ENCODE data around the gene NODAL.

NODAL gene

GRCh38 chr10:70435241-70436085, 6.0 kb downstream of the NODAL start:
- DNase-seq: no peak
- Histone ChIP-seq H3K36me3 (peaks cover 0 to 7% (median 0%) of the 10 kb centered on the region in 3 donors), H3K4me1 (peaks cover 8 to 51% (median 29%) of the 10 kb centered on the region in 4 donors), H3K4me3 (no peak overlapping the region), H3K27me3 (peaks cover 0 to 9% of the 10 kb centered on the region in 2 donors), H3K9me3 (no peaks in the 10 kb centered on the region), H3K27ac (peak overlapping the region; percentile 80 to 82)
- intact Hi-C loops (cut with DNase I; ENCODE audit: low total_unique reads): no loop called here
- TF ChIP-seq CTCF (IDR thresholded peaks at IDR 0.05): no peak

GRCh38 chr10:70433581-70434280, 7.8 kb downstream of the NODAL start:
- DNase-seq: peak in 1 of 2 donors; percentile 80
- intact Hi-C loops (cut with DNase I; ENCODE audit: low total_unique reads): no loop called here
- peak overlapping the region; percentile 80 to 82 for H3K27ac ChIP-seq

GRCh38 chr10:70432561-70433263, 8.8 kb downstream of the NODAL start:
- Histone ChIP-seq H3K27ac (peak overlapping the region; percentile 80 to 82), H3K36me3 (peaks cover 9 to 28% (median 21%) of the 10 kb centered on the region in 3 donors), H3K4me3 (no peak overlapping the region), H3K9me3 (no peaks in the 10 kb centered on the region), H3K27me3 (no peaks in the 10 kb centered on the region), H3K4me1 (peaks cover 8 to 58% (median 35%) of the 10 kb centered on the region in 4 donors)
- no peak for TF ChIP-seq CTCF (IDR thresholded peaks at IDR 0.05)
- no peak for DNase-seq
- intact Hi-C loops (cut with DNase I; ENCODE audit: low total_unique reads): no loop called here

More at GRCh38 chr10:70433581-70434280, 7.8 kb downstream of the NODAL start:
- H3K4me1 ChIP-seq: peaks cover 8 to 58% (median 35%) of the 10 kb centered on the region in 4 donors
- H3K4me3 ChIP-seq: no peak overlapping the region
- TF ChIP-seq CTCF (IDR thresholded peaks at IDR 0.05): no peak
- peaks cover 2 to 18% (median 11%) of the 10 kb centered on the region in 3 donors for H3K36me3 ChIP-seq
- H3K9me3 ChIP-seq: no peaks in the 10 kb centered on the region
- no peaks in the 10 kb centered on the region for H3K27me3 ChIP-seq

GRCh38 chr10:70432101-70432500, 9.4 kb downstream of the NODAL start:
- H3K27me3 ChIP-seq: no peaks in the 10 kb centered on the region

More at GRCh38 chr10:70432101-70432500, 9.4 kb downstream of the NODAL start:
- no peaks in the 10 kb centered on the region for H3K9me3 ChIP-seq
- no peak for DNase-seq
- no peak for TF ChIP-seq CTCF (IDR thresholded peaks at IDR 0.05)
- peak overlapping the region; percentile 80 to 82 for H3K27ac ChIP-seq
- H3K4me3 ChIP-seq: no peak overlapping the region
- intact Hi-C loops (cut with DNase I; ENCODE audit: low total_unique reads): no loop called here
- peaks cover 10 to 32% (median 27%) of the 10 kb centered on the region in 3 donors for H3K36me3 ChIP-seq
- peaks cover 8 to 58% (median 35%) of the 10 kb centered on the region in 4 donors for H3K4me1 ChIP-seq

Measured in tibial artery (tissue), 4 donors.